ENCODE data around the gene UBXN2A.

- TF ChIP-seq, protein P1, sequence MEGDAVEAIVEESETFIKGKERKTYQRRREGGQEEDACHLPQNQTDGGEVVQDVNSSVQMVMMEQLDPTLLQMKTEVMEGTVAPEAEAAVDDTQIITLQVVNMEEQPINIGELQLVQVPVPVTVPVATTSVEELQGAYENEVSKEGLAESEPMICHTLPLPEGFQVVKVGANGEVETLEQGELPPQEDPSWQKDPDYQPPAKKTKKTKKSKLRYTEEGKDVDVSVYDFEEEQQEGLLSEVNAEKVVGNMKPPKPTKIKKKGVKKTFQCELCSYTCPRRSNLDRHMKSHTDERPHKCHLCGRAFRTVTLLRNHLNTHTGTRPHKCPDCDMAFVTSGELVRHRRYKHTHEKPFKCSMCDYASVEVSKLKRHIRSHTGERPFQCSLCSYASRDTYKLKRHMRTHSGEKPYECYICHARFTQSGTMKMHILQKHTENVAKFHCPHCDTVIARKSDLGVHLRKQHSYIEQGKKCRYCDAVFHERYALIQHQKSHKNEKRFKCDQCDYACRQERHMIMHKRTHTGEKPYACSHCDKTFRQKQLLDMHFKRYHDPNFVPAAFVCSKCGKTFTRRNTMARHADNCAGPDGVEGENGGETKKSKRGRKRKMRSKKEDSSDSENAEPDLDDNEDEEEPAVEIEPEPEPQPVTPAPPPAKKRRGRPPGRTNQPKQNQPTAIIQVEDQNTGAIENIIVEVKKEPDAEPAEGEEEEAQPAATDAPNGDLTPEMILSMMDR (IDR thresholded peaks at IDR 0.05) = no peak
- no peak for TF ChIP-seq POLR2A (IDR thresholded peaks at IDR 0.05)
Measured at GRCh38 chr2:23900541-23901322, 39.5 kb upstream of the UBXN2A start.
